Skeletal muscle cell (primary cell): ENCODE data around the gene TIMP3.
"Not testable (repeated sequence)": the region's sequence is repeated elsewhere in the genome, so short reads cannot be mapped to it uniquely, and the experiment has no call there.

Experiments
- DNase-seq: peaks from one replicate; pipeline ENCODE4 v3.0.0-alpha.2; 2010; ENCODE audit warnings: low read depth
- H3K4me3 ChIP-seq: 2 replicates; pipeline ENCODE4 v1.5.1; 2011; ENCODE audit warnings: low read depth, mild to moderate bottlenecking, control low read depth, low read length, moderate library complexity

TIMP3 gene

GRCh38 chr22:32873604-32874003 lies 72.1 kb downstream of the TIMP3 start:
- H3K4me3 ChIP-seq, DNase-seq: not testable (repeated sequence)

DNA sequence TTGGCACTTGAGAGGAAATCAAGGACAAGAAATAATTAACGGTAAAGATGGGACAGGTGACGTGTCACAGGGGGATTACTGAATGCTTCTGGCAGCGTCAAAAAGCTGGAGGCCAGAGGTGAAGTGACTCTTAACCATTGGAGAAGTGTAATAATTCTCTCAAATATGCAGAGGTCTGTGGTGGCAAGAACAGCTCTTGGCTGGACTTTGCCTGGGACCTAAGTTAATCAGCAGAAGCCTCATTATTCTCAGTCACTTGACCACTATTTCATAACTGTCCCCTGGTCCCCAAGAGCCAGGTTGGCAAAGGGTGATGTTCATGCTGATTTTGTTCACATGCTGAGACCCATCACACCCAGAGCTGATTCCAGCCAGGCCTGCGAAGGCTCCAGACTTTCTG lies 72.9 kb downstream of the TIMP3 start:
- no peak for DNase-seq
- no peak overlapping the region for H3K4me3 ChIP-seq

DNA sequence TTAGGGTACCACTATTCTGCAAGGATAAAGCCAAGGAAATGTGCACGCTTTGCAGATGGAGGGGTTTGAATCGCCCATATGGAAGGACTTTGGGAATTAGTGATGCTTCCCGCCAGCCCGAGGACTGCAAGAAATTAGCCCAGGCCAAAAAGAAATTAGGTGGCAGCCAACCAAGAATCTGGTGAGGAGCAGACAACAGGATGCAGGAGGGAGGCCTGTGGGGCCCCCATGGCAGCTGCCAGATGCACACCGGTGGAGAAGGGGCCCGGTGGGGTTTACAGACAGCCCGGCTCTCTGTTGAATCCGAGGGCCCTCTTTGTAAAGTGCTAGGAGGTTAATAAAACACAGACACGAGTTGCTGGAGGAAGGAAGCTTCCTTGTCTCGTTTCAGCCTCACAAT lies 73.5 kb downstream of the TIMP3 start:
- H3K4me3 ChIP-seq, result no peak overlapping the region
- DNase-seq, result no peak

GRCh38 chr22:32876516-32876915 lies 75.0 kb downstream of the TIMP3 start:
- DNase-seq, result no peak
- no peak overlapping the region for H3K4me3 ChIP-seq

GRCh38 chr22:32877196-32877595 lies 75.7 kb downstream of the TIMP3 start:
- H3K4me3 ChIP-seq, result no peak overlapping the region
- DNase-seq, result no peak

GRCh38 chr22:32879550-32879949 lies 78.0 kb downstream of the TIMP3 start:
- no peak overlapping the region for H3K4me3 ChIP-seq
- no peak for DNase-seq

DNA sequence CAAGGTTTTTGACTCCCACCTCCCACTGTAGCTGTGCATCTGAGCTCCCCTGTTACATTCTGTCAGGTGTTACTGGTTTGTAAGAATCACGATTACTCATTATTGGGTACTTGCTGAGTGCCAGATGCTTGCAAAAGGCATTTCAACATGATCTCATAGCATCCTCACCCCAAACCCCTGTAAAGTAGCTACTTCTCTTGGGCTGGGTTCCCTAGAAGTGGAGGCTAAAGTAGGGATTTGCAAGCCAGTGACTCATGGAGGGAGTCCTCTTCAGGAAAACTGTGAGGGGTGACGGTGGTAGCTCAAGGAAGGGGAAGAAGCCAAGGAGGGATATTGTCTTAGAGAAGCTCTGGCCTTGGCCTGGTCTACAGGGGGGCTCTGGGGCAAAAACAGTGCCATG lies 78.6 kb downstream of the TIMP3 start:
- peak; percentile 39 for DNase-seq
- no peak overlapping the region for H3K4me3 ChIP-seq

DNA sequence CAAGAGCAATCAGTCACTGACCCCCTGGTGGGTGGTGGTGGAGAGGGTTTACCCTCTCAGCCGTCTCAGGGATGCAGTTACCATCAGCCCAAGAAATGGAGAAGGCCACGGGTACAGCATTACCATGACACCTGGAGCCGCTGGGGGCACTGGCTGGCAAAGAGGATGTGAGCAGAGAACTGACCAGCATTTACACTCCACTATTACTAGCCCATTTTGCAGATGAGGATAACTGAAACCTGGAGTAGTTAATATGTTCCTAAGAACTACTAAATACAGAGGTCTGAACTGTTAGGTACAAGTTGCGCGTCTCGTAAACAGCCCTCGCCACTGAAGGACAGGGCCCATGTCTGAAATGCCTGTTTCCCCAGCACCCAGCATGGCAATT lies 79.0 kb downstream of the TIMP3 start:
- no peak overlapping the region for H3K4me3 ChIP-seq
- no peak for DNase-seq

GRCh38 chr22:32880893-32881596 lies 79.5 kb downstream of the TIMP3 start:
- no peak overlapping the region for H3K4me3 ChIP-seq

GRCh38 chr22:32882360-32882755 lies 80.9 kb downstream of the TIMP3 start:
- DNase-seq, result no peak
- no peak overlapping the region for H3K4me3 ChIP-seq

More at GRCh38 chr22:32880893-32881596, 79.5 kb downstream of the TIMP3 start:
- peak; percentile 53 for DNase-seq

DNA sequence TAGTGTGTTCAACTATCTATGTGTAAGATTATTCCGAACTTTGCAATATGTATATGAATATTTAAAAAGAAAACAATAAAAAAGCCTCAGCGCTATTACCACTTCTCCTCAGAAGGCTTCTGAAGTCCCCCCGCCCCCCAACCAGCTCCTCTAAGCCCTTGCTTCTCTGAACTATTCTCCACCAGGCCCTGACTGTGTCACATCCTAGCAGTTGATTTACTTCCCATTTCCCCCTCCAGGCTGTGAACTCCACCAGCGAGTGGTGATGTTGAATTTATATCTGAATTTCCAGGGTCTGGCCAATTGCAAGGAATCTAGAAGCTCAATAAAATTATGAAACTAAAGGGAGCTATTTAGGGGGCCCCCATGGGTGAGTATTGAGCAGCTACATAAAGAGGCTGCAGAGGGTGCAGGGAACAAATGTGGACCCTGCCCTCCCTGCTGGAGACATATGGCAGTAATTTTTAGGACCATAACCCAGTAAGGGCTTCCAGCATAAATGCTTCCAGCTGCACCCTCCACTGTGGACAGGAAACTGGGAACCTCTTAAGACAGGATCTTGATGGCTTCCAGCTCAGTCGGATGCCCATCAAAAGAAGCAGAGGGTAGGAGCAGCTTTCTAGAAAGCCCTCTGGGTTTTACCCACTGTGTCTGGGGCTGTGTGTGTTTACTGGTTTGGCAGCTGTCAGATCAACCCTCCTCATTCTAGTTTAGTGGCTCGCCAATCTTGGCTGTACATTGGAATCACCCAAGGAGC lies 81.4 kb downstream of the TIMP3 start:
- no peak for DNase-seq
- H3K4me3 ChIP-seq, result no peak overlapping the region

DNA sequence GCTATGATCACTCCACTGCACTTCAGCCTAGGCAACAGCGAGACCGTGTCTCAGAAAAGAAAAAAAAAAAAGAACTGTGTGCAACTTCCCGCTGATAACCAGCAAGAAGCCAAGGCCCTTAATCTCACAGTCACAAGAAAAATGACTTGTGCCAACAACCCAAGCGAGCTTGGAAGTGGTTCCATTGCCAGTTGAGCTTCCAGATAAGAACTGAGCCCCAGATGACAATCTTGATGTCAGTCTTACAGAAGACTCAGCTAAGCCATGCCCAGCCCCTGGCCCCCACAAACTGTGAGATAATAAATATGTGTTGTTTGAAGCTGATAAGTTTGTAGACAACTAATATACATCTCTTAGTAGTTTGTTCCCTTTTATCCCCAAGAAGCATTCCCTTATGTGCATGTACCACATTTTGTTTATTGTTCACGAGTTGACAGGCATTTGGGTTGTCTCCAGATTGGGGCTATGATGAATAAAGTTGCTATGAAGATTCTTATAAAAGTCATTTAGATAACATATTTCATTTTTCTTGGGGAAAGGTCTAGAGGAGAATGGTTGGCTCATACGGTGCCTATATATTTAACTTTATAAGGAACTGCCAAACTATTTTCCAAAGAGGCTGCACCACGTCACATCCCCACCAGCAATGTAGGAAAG lies 85.9 kb downstream of the TIMP3 start:
- DNase-seq, result no peak

GRCh38 chr22:32888976-32889375 lies 87.5 kb downstream of the TIMP3 start:
- DNase-seq, result no peak
- H3K4me3 ChIP-seq, result no peak overlapping the region

More for the DNA sequence above, 85.9 kb downstream of the TIMP3 start:
- H3K4me3 ChIP-seq, result no peak overlapping the region

DNA sequence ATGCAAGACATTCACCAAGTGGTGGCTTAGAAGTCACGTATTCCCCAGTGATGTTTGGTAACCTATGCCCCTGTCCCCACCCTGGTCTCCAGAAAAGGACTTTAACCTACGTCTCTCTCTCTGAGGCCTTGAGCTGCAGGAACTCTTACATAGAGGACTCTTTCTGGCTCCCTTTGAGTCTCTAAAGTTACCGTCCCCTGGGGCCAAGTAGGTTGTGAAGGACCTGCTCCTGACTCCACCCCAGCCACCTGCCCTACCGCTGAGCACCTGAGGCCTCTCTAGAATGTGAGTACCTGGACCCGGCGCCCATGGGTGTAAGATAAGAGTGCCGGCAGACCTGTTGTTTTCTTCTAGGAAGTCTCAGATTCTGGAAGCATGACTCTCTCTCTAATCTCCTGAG lies 95.4 kb downstream of the TIMP3 start:
- no peak for DNase-seq
- no peak overlapping the region for H3K4me3 ChIP-seq

- DNase-seq, result no peak
- H3K4me3 ChIP-seq, result no peak overlapping the region
Observed at GRCh38 chr22:32897400-32897799, 95.9 kb downstream of the TIMP3 start.

DNA sequence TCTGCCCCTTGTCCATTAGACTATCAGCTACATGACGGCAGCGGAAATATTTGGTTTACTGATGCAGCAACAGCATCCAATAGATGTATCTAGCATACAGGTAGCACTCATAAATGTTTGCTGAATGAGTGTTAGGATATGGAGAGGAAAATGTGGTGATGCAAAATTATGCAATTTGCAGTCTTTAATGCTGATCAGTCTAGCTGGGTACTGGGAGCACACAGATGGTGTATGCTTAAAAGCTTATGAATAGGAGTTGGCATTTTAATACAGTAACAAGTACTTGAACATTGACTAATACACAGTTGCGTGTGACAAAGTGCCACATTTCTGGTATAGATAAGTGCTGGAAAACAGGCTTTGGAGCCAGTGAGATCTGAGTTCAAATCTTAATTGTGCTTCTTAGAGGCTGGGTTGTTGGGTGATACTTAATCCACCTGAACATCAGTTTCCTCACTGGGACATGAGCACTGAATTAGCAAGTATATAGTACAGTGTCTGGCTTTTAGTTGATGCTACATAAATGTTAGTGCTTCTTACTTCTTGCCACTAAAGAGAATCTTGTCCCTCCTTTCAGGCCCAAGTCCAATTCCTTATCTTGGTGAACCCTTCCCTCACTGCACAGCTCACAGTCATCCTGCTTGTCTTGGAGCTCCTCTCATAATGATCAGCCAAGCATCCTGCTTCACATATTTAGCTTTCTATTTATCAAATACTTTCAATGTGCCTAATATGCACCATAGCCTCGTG lies 99.6 kb downstream of the TIMP3 start:
- DNase-seq, result no peak
- no peak overlapping the region for H3K4me3 ChIP-seq

- DNase-seq, result no peak
- no peak overlapping the region for H3K4me3 ChIP-seq
Observed at GRCh38 chr22:32901925-32902324, 100.4 kb downstream of the TIMP3 start.

DNA sequence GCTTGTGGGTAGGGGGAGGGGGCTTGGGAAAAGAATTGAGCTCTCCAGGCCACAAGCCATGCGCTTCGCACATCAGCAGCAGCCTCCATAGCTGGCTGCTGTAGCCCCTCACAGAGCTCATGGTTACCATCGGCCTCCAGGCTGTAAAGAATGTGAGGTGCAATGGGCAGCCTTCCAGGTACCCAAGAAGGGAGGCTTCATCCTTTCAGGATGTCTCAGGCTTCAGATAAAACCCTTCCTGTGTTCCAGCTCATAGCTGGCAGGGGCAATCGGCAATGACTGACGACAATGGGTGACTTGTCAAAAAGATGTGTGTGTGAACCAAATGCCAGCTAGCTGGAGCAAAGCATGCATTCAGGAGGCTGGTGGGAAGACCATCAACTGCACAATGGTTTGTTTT lies 102.0 kb downstream of the TIMP3 start:
- H3K4me3 ChIP-seq, result no peak overlapping the region
- DNase-seq, result no peak

DNA sequence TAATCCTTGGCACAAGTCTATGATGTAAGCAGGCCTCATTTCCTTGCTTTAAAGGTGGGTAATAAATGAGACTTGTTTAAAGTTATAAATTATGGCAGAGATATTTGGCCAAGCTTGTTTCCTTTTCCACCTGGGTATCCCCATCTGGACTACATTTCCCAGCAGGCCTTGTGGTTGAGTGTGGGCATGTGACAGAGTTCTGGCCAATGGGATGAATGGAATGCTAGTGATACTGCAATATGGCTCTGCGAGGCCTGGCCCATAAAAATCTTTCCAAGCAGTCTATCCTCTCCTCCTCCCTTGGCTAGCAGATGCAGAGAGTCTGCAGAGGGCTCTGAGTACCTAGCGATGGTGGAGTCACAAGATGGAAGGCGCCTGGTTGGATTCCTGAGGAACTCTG lies 102.5 kb downstream of the TIMP3 start:
- no peak for DNase-seq
- no peak overlapping the region for H3K4me3 ChIP-seq

- no peak overlapping the region for H3K4me3 ChIP-seq
- no peak for DNase-seq
Observed at GRCh38 chr22:32905400-32905799, 103.9 kb downstream of the TIMP3 start.
